Suppressor macrophage treated with lipopolysaccharide for 1 hour (primary cell): Measurements from ENCODE around the gene CDK6.
A peak's percentile ranks its signal among the peaks of the same experiment; 100 is the strongest.
"Not testable (repeated sequence)": the region's sequence is repeated elsewhere in the genome, so short reads cannot be mapped to it uniquely, and the experiment has no call there.

Experiments used
- DNase-seq, 3 donors: peaks; one replicate each; pipeline ENCODE4 v3.0.0-alpha.2; 2020 to 2022

Gene CDK6

GRCh38 chr7:92836489-92836999, at the start of gene CDK6:
Gene CDK6, minus strand, starts transcription at chr7:92836573. Its CDS starts 3,250 bp downstream, at chr7:92833323.
- peak in 2 of 3 donors; percentile 50 to 69 for DNase-seq

- DNase-seq: not testable (repeated sequence)
Measured at GRCh38 chr7:92886039-92886438, 49.7 kb upstream of the CDK6 start.

DNA sequence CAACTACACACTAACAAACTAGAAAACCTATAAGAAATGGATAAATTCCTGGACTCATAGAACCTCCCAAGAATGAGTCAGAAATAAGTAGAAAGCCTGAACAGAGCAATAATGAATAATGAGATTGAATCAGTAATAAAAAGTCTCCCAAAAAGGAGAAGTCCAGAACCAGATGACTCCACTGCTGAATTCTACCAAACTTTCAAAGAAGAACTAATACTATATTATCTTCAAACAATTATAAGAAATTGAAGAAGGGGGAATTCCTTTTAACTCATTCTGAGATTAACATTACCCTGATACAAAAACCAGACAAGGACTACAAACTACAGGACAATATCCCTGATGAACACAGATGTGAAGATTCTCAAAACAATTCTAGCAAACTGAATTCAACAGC, 47.8 kb upstream of the CDK6 start:
- peak; percentile 10 to 63 (median 53) for DNase-seq

DNA sequence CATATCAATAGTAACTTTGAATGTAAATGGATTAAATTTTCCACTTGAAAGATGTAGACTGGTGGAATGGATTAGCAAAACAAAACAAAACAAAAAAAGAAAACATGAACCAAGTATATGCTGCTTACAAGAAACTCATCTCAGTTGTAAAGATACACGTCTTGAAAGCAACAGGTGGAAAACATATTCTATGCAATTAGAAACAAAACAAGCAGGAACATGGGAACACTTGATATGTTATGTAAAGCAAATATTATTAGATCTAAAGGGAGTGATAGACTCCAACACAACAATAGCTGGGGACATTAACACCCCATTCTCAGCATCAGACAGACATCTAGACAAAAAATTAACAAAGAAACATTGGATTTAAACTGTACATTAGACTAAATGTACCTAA, 46.4 kb upstream of the CDK6 start:
- no peak for DNase-seq

GRCh38 chr7:92881091-92881485, 44.7 kb upstream of the CDK6 start:
- no peak for DNase-seq

- DNase-seq: peak; percentile 43 to 50 (median 45)
Measured at GRCh38 chr7:92880212-92881090, 44.1 kb upstream of the CDK6 start.

DNA sequence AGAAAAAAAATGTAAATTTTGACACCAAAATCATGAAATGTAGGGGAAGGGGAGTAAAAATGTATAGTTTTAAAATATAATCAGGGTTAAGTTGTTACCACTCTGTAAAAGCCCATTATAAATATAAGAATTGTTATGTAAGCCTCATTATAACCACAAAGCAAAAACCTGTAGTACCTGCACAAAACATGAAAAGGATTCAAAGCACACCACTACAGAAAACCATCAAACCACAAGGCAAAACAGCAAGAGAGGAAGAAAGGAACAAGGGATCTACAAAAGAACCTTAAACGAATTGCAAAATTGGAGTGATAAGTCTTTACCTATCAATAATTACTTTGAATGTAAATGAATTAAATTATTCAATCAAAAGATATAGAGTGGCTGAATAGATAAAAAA, 41.0 kb upstream of the CDK6 start:
- no peak for DNase-seq

- DNase-seq: peak; percentile 52 to 75 (median 52)
Measured at GRCh38 chr7:92876836-92877235, 40.5 kb upstream of the CDK6 start.

GRCh38 chr7:92875719-92876118, 39.3 kb upstream of the CDK6 start:
- peak; percentile 11 to 23 (median 20) for DNase-seq

- peak; percentile 41 to 61 (median 56) for DNase-seq
Measured at GRCh38 chr7:92875173-92875572, 38.8 kb upstream of the CDK6 start.

GRCh38 chr7:92874567-92874966, 38.2 kb upstream of the CDK6 start:
- no peak for DNase-seq

- no peak for DNase-seq
Measured at GRCh38 chr7:92873776-92874175, 37.4 kb upstream of the CDK6 start.

DNA sequence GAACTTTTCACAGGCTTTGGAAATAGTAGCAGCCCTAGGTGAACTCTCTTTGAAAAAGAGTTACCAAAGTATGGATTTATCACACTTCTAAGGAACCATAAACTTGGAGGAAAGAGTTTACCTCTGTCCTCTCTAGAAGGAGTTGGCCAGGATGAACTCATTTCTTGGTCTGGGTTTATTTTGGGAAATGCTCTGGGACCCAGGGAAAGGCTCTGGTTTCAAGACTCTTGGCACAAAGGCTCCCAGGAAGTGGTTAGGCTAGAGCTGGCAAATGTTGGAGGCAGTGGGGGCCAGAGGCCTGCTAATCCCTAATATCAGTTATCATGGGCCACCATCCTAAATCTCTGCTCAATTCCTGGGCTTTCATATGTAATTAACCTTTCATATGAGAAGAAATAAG, 36.3 kb upstream of the CDK6 start:
- DNase-seq: no peak

- DNase-seq: no peak
Measured at GRCh38 chr7:92868683-92869293, 32.4 kb upstream of the CDK6 start.

GRCh38 chr7:92864169-92864568, 27.8 kb upstream of the CDK6 start:
- DNase-seq: peak; percentile 30 to 56 (median 39)

GRCh38 chr7:92856436-92856835, 20.1 kb upstream of the CDK6 start:
- DNase-seq: no peak

GRCh38 chr7:92854501-92855238, 18.3 kb upstream of the CDK6 start:
- DNase-seq: peak in 1 of 3 donors; percentile 20

GRCh38 chr7:92851732-92852131, 15.4 kb upstream of the CDK6 start:
- DNase-seq: no peak

- no peak for DNase-seq
Measured at GRCh38 chr7:92850516-92850915, 14.1 kb upstream of the CDK6 start.

DNA sequence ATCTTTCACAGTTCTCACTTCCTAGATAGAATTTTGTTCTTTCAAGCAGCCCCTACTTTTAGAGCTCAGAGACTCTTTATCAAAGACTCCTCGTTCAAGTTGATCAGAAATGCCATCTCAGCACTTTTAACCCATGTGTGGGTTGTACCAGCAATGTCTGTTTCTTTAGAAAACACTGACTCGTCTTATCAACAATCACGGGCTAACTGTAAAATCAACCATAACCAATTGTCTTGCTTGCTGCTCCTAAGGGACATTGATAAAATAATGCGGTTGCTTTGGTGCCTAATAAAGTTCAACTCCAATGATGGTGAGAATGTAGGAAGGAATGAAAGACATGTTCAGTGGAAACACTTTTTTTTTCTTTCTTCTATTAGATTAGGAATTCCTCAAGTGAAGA, 12.9 kb upstream of the CDK6 start:
- no peak for DNase-seq

DNA sequence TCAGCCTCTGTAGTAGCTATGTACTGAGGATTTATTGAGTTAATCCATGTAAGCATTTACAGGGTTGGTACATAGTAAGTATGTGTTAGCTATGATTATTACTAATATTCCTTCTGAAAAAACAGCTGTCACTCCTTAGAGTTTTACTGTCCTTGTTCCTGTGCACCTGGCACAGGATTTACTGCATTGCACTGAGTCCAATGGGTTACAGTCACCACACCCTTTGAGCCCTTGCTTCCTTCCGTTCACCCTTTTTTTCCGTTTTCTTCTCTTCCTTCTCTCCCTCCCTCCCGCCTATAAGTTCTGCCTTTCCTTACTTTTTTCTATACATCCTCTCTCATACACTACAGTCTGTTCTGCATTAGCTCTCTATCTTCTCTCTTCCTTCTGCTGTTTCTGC, 12.5 kb upstream of the CDK6 start:
- DNase-seq: no peak

- DNase-seq: no peak
Measured at GRCh38 chr7:92848441-92848840, 12.1 kb upstream of the CDK6 start.

- no peak for DNase-seq
Measured at GRCh38 chr7:92847305-92847704, 10.9 kb upstream of the CDK6 start.
